HL-60 (cell line): ENCODE results near the gene CDH7.

Experiments
- POLR2AphosphoS5 ChIP-seq: IDR thresholded peaks from 2 replicates; pipeline ENCODE4 v1.6.1; 2012; ENCODE audit warnings: low read depth
- SPI1 ChIP-seq: IDR thresholded peaks from 2 replicates; pipeline ENCODE4 v1.6.1; 2012; ENCODE audit warnings: low read depth, mild to moderate bottlenecking, borderline replicate concordance
- TF ChIP-seq, protein P1 (sequence below): IDR thresholded peaks from one replicate; pipeline ENCODE4 v1.5.1; 2011; ENCODE audit warnings: low read length, control low read depth, inconsistent platforms; ENCODE audit not compliant: insufficient read depth
- TF ChIP-seq, protein P2 (sequence below): IDR thresholded peaks from 2 replicates; pipeline ENCODE4 v1.6.1; 2012; ENCODE audit warnings: low read depth; ENCODE audit not compliant: insufficient replicate concordance

DNA sequence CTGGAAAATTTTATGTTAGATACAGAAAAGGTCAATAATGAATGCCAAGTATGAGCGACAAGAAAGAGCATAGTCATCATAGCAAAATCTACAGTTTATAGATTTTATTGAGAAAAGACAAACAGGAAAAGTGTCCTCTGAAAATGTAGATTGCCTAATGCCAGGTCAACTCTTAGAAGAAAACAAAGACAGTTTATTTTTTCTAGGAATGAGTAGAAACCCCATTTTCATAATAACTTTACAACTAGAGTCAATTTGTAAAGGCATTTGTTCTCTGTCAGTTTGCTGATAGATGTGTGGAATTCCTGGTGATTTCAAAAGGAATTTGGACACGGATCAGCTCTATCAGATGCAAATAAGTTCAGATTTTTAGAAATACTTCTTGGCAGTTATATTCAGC, 16.6 kb downstream of the CDH7 start:
- TF ChIP-seq, protein P1, sequence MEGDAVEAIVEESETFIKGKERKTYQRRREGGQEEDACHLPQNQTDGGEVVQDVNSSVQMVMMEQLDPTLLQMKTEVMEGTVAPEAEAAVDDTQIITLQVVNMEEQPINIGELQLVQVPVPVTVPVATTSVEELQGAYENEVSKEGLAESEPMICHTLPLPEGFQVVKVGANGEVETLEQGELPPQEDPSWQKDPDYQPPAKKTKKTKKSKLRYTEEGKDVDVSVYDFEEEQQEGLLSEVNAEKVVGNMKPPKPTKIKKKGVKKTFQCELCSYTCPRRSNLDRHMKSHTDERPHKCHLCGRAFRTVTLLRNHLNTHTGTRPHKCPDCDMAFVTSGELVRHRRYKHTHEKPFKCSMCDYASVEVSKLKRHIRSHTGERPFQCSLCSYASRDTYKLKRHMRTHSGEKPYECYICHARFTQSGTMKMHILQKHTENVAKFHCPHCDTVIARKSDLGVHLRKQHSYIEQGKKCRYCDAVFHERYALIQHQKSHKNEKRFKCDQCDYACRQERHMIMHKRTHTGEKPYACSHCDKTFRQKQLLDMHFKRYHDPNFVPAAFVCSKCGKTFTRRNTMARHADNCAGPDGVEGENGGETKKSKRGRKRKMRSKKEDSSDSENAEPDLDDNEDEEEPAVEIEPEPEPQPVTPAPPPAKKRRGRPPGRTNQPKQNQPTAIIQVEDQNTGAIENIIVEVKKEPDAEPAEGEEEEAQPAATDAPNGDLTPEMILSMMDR = no peak
- TF ChIP-seq POLR2AphosphoS5 = no peak
- TF ChIP-seq SPI1 = no peak
- TF ChIP-seq, protein P2, sequence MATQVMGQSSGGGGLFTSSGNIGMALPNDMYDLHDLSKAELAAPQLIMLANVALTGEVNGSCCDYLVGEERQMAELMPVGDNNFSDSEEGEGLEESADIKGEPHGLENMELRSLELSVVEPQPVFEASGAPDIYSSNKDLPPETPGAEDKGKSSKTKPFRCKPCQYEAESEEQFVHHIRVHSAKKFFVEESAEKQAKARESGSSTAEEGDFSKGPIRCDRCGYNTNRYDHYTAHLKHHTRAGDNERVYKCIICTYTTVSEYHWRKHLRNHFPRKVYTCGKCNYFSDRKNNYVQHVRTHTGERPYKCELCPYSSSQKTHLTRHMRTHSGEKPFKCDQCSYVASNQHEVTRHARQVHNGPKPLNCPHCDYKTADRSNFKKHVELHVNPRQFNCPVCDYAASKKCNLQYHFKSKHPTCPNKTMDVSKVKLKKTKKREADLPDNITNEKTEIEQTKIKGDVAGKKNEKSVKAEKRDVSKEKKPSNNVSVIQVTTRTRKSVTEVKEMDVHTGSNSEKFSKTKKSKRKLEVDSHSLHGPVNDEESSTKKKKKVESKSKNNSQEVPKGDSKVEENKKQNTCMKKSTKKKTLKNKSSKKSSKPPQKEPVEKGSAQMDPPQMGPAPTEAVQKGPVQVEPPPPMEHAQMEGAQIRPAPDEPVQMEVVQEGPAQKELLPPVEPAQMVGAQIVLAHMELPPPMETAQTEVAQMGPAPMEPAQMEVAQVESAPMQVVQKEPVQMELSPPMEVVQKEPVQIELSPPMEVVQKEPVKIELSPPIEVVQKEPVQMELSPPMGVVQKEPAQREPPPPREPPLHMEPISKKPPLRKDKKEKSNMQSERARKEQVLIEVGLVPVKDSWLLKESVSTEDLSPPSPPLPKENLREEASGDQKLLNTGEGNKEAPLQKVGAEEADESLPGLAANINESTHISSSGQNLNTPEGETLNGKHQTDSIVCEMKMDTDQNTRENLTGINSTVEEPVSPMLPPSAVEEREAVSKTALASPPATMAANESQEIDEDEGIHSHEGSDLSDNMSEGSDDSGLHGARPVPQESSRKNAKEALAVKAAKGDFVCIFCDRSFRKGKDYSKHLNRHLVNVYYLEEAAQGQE = no peak
